ENCODE measurements around the gene PCDH9.

DNA sequence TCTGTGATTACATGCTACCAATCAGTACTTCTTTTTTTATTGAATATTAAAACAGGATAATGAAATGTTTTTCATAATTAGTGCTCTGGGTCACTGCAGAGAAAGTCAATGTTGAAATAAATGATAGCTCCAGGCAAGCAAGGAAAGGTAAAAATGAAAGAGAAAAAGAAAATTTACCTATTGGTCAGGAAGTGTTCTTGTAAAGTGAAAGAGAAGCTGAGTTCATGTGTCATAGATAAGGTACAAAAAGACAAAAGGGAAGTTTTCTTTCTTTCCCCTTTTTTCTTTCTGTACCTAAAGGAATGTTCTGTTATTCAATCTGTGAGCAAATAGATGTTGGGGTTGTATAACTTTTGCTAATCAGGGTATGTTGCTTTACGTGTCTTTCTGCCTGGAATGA lies 197.0 kb downstream of the PCDH9 start:
- no peak for TF ChIP-seq CTCF (IDR thresholded peaks at IDR 0.05; ENCODE audit: insufficient read depth, low read depth, low read length)
- no peak for TF ChIP-seq EZH2 (IDR thresholded peaks at IDR 0.05; ENCODE audit: insufficient read depth, low read length)

Measured in astrocyte (in vitro differentiated cells and primary cell).